DND-41 (cell line): Measurements from ENCODE around the gene UBXN1.

Experiments used
- ATAC-seq: fragments of 200-7000 bp; cut with Tn5 transposase; 3 replicates; pipeline ENCODE4 v1.9.1; 2021; ENCODE audit warnings: low read depth; ENCODE audit not compliant: insufficient read depth
- DNase-seq: peaks from one replicate; pipeline ENCODE4 v3.0.0-alpha.2; 2020
- H2AFZ ChIP-seq: 2 replicates; pipeline ENCODE4 v1.6.0; 2012; ENCODE audit warnings: low read depth, low read length
- H3K27ac ChIP-seq: 2 replicates; pipeline ENCODE4 v1.5.1; 2012; ENCODE audit warnings: low read length, inconsistent platforms
- H3K27me3 ChIP-seq: fragments of 200-600 bp; sonication (generic); 2 replicates; pipeline ENCODE4 v1.6.0; 2012; ENCODE audit warnings: low read length, mild to moderate bottlenecking, inconsistent platforms; ENCODE audit not compliant: insufficient read depth, poor library complexity
- H3K36me3 ChIP-seq: 2 replicates; pipeline ENCODE4 v1.5.1; 2012; ENCODE audit warnings: low read length, inconsistent platforms; ENCODE audit not compliant: insufficient read depth
- H3K4me1 ChIP-seq: 2 replicates; pipeline ENCODE4 v1.5.1; 2012; ENCODE audit warnings: mild to moderate bottlenecking, low read length; ENCODE audit not compliant: insufficient read depth
- H3K4me2 ChIP-seq: 2 replicates; pipeline ENCODE4 v1.6.0; 2012; ENCODE audit warnings: mild to moderate bottlenecking, moderate library complexity, low read length, inconsistent platforms; ENCODE audit not compliant: insufficient read depth
- H3K4me3 ChIP-seq, 2 experiments: fragments of 200-600 bp in 1 of 2; shearing (Covaris generic) in 1 of 2; 2 replicates each; pipeline ENCODE4 v1.5.1; 2012 to 2016; ENCODE audit warnings: inconsistent platforms in 2 of 2, low read length in 2 of 2, mild to moderate bottlenecking in 2 of 2, low read depth in 1 of 2, moderate library complexity in 1 of 2
- H3K79me2 ChIP-seq: 2 replicates; pipeline ENCODE4 v1.6.0; 2012; ENCODE audit warnings: low read length, inconsistent platforms; ENCODE audit not compliant: insufficient read depth
- H3K9ac ChIP-seq: 2 replicates; pipeline ENCODE4 v1.6.0; 2012; ENCODE audit warnings: low read depth, mild to moderate bottlenecking, inconsistent platforms, low read length, moderate library complexity
- H3K9me3 ChIP-seq: 2 replicates; pipeline ENCODE4 v1.5.1; 2012; ENCODE audit warnings: low read length, moderate library complexity, mild to moderate bottlenecking, inconsistent platforms; ENCODE audit not compliant: insufficient read depth, severe bottlenecking
- H4K20me1 ChIP-seq: 2 replicates; pipeline ENCODE4 v1.6.0; 2012; ENCODE audit warnings: low read length; ENCODE audit not compliant: insufficient read depth
- EZH2 ChIP-seq: IDR thresholded peaks from 3 replicates; pipeline ENCODE4 v1.6.1; 2012; ENCODE audit warnings: borderline replicate concordance, low read depth, mild to moderate bottlenecking, moderate library complexity, low read length, inconsistent platforms; ENCODE audit not compliant: severe bottlenecking
- TF ChIP-seq, protein P1 (sequence below): IDR thresholded peaks from 2 replicates; pipeline ENCODE4 v1.5.1; 2012; ENCODE audit warnings: borderline replicate concordance, low read length, moderate library complexity, mild to moderate bottlenecking; ENCODE audit not compliant: poor library complexity, severe bottlenecking; ENCODE audit errors: extremely low read depth

Gene UBXN1

DNA sequence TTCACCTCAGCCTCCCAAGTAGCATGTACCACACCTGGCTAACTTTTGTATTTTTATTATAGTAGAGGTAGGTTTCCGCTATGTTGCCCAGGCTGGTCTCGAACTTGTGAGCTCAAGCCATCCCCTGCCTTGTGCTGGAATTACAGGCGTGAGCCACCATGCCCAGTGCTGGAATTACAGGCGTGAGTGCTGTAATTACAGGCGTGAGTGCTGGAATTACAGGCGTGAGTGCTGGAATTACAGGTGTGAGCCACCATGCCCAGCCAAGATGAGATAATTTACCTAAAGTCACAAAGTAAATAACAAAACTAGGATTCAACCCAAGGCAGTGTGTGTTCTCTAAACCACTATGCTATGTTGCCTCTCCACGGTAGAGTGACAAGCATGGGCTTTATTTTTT is 3.6 kb upstream of the UBXN1 start:
- H3K9me3 ChIP-seq = no peaks in the 10 kb centered on the region
- H3K27me3 ChIP-seq = no peaks in the 10 kb centered on the region
- ATAC-seq = no peak
- no peak for TF ChIP-seq EZH2
- TF ChIP-seq, protein P1, sequence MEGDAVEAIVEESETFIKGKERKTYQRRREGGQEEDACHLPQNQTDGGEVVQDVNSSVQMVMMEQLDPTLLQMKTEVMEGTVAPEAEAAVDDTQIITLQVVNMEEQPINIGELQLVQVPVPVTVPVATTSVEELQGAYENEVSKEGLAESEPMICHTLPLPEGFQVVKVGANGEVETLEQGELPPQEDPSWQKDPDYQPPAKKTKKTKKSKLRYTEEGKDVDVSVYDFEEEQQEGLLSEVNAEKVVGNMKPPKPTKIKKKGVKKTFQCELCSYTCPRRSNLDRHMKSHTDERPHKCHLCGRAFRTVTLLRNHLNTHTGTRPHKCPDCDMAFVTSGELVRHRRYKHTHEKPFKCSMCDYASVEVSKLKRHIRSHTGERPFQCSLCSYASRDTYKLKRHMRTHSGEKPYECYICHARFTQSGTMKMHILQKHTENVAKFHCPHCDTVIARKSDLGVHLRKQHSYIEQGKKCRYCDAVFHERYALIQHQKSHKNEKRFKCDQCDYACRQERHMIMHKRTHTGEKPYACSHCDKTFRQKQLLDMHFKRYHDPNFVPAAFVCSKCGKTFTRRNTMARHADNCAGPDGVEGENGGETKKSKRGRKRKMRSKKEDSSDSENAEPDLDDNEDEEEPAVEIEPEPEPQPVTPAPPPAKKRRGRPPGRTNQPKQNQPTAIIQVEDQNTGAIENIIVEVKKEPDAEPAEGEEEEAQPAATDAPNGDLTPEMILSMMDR = no peak
- peaks cover 8% of the 10 kb centered on the region for H3K36me3 ChIP-seq
- no peak overlapping the region for H3K27ac ChIP-seq
- H3K4me2 ChIP-seq = no peak overlapping the region
- H3K9ac ChIP-seq = no peak overlapping the region
- peaks cover 17% of the 10 kb centered on the region for H3K79me2 ChIP-seq
- H4K20me1 ChIP-seq = peaks cover 3% of the 10 kb centered on the region; the same call in 1 of the 2 replicates
- no peak overlapping the region for H3K4me3 ChIP-seq
- peaks cover 18% of the 10 kb centered on the region for H3K4me1 ChIP-seq
- DNase-seq = no peak
- no peak overlapping the region for H2AFZ ChIP-seq

DNA sequence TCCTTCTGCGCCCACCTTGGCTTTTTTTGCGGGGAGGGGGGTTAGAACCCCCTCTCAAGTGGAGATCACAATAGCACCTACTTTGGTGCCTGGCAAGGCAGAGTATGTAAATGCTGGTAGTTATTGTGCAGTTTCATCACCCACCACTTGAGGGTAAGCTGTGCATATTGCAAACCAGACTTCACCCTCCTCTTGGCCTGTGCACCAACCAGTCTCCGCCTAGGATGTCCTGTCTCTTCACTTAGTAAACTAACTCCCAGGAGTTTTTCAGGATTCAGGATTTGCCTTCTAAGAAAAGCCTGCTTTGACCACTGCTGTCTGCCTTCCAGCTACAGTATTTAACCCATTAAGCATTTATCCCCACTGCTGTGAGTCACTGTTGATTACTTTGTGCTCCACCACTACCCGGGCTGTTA is 2.0 kb upstream of the UBXN1 start:
- Histone ChIP-seq H2AFZ (peak overlapping the region; percentile 56), H3K4me3 (no peak overlapping the region), H4K20me1 (peaks cover 6% of the 10 kb centered on the region; the same call in 1 of the 2 replicates), H3K79me2 (peaks cover 32% of the 10 kb centered on the region), H3K27me3 (no peaks in the 10 kb centered on the region), H3K9ac (peak overlapping the region; percentile 1; the same call in 1 of the 2 replicates), H3K4me1 (peaks cover 31% of the 10 kb centered on the region), H3K27ac (no peak overlapping the region), H3K36me3 (peaks cover 23% of the 10 kb centered on the region), H3K9me3 (no peaks in the 10 kb centered on the region), H3K4me2 (no peak overlapping the region)
- TF ChIP-seq, protein P1 = peak; percentile 76
- no peak for TF ChIP-seq EZH2
- peak; percentile 77 for ATAC-seq
- DNase-seq = peak; percentile 61

DNA sequence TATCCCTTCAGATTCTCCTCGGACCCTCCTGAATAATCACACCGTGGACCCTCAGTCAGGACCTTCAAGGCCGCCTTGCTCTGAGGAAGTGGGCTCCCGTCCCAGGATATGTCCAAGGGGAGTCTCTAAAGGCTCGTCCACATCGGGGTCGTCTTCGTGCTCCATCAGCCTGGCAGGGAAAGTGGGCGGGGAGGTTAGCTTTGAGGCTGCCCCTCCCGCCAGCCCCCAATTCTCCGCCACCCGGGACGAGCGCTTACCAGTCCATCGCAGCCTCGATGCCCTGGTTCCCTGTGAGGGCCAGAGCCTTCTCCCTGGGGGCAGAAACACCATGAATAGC is 472 bp downstream of the UBXN1 start:
- no peak for DNase-seq
- H3K79me2 ChIP-seq = peaks cover 48% of the 10 kb centered on the region
- peaks cover 6% of the 10 kb centered on the region; the same call in 1 of the 2 replicates for H4K20me1 ChIP-seq
- no peaks in the 10 kb centered on the region for H3K27me3 ChIP-seq
- peak overlapping the region; percentile 98 for H3K27ac ChIP-seq
- H3K36me3 ChIP-seq = peaks cover 34% of the 10 kb centered on the region
- peak overlapping the region; percentile 99 to 100 for H3K4me3 ChIP-seq
- H2AFZ ChIP-seq = peak overlapping the region; percentile 100
- H3K4me1 ChIP-seq = peaks cover 37% of the 10 kb centered on the region
- ATAC-seq = no peak
- H3K4me2 ChIP-seq = peak overlapping the region; percentile 98
- H3K9me3 ChIP-seq = no peaks in the 10 kb centered on the region
- TF ChIP-seq EZH2 = no peak
- TF ChIP-seq, protein P1 = no peak
- H3K9ac ChIP-seq = peak overlapping the region; percentile 94
